SJSA1 (cell line): ENCODE results near the gene GRK5. TPM values are rescaled to one million over a fixed set of nuclear protein-coding genes. Genes with fewer than 3 reads are reported as not detected.

Experiments
- DNase-seq, 2 experiments: peaks; one replicate each; pipeline ENCODE4 v3.0.0-alpha.2; 2015 to 2020; ENCODE audit warnings: low spot score in 2 of 2, low read depth in 1 of 2
- H3K27ac ChIP-seq: fragments of 250-450 bp; sonication (Bioruptor Pico); 2 replicates; pipeline ENCODE4 v1.5.1; 2020; ENCODE audit warnings: mild to moderate bottlenecking, moderate library complexity
- H3K27me3 ChIP-seq: fragments of 250-450 bp; sonication (Bioruptor Pico); replicated peaks from 2 replicates; pipeline ENCODE4 v1.5.1; 2020; ENCODE audit warnings: mild to moderate bottlenecking, moderate library complexity
- H3K36me3 ChIP-seq: fragments of 250-450 bp; sonication (Bioruptor Pico); 2 replicates; pipeline ENCODE4 v1.5.1; 2020; ENCODE audit warnings: mild to moderate bottlenecking
- H3K4me1 ChIP-seq: fragments of 250-450 bp; sonication (Bioruptor Pico); replicated peaks from 2 replicates; pipeline ENCODE4 v1.6.1; 2021; ENCODE audit warnings: mild to moderate bottlenecking
- H3K4me3 ChIP-seq: fragments of 250-450 bp; sonication (Bioruptor Pico); 2 replicates; pipeline ENCODE4 v1.5.1; 2020; ENCODE audit warnings: mild to moderate bottlenecking
- H3K9me3 ChIP-seq: fragments of 250-450 bp; sonication (Bioruptor Pico); replicated peaks from 2 replicates; pipeline ENCODE4 v1.5.1; 2020; ENCODE audit warnings: mild to moderate bottlenecking
- total RNA-seq: library from RNA; depleted of rRNA; stranded (reverse); fragments of >200 nt; shearing (Covaris generic); gene quantifications from 2 replicates; pipeline ENCODE4 v1.2.3, GENCODE V29; 2014

Gene GRK5
- total RNA-seq, 1 experiment from 2014 or later = 19.4 TPM

- Histone ChIP-seq H3K27ac (no peak overlapping the region), H3K36me3 (no peaks in the 10 kb centered on the region), H3K27me3 (peaks cover 20% of the 10 kb centered on the region), H3K9me3 (no peaks in the 10 kb centered on the region), H3K4me3 (no peak overlapping the region), H3K4me1 (peaks cover 32% of the 10 kb centered on the region)
- no peak for DNase-seq
Measured at GRCh38 chr10:119468542-119469324, 261.4 kb downstream of the GRK5 start.

- peak; percentile 13 to 62 for DNase-seq
- Histone ChIP-seq H3K36me3 (no peaks in the 10 kb centered on the region), H3K27me3 (peaks cover 20% of the 10 kb centered on the region), H3K27ac (no peak overlapping the region), H3K4me1 (peaks cover 32% of the 10 kb centered on the region), H3K9me3 (no peaks in the 10 kb centered on the region), H3K4me3 (no peak overlapping the region)
Measured at GRCh38 chr10:119469325-119469707, 261.9 kb downstream of the GRK5 start.

DNA sequence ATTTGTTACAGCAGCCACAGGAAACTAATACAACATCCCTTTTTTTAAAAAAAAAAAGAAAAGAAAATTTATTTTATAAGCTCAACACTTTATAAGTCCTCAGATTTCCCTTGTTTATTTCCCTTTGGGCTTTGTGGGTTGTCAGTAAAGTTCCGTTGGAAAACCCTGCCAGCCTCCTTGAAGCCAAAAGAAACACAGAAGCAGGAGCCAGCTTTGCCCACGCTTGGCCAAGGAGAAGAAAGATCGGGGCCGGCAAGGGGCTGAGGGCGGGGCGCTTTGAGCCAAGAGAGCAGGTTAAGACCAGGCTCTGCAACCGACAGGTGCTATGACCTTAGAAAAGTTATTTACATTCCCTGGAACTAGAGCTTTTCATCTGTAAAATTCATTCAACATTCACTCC lies 262.5 kb downstream of the GRK5 start:
- no peak for DNase-seq
- H3K9me3 ChIP-seq = no peaks in the 10 kb centered on the region
- H3K4me3 ChIP-seq = no peak overlapping the region
- H3K27me3 ChIP-seq = peaks cover 20% of the 10 kb centered on the region
- peaks cover 32% of the 10 kb centered on the region for H3K4me1 ChIP-seq
- H3K36me3 ChIP-seq = no peaks in the 10 kb centered on the region
- H3K27ac ChIP-seq = no peak overlapping the region

DNA sequence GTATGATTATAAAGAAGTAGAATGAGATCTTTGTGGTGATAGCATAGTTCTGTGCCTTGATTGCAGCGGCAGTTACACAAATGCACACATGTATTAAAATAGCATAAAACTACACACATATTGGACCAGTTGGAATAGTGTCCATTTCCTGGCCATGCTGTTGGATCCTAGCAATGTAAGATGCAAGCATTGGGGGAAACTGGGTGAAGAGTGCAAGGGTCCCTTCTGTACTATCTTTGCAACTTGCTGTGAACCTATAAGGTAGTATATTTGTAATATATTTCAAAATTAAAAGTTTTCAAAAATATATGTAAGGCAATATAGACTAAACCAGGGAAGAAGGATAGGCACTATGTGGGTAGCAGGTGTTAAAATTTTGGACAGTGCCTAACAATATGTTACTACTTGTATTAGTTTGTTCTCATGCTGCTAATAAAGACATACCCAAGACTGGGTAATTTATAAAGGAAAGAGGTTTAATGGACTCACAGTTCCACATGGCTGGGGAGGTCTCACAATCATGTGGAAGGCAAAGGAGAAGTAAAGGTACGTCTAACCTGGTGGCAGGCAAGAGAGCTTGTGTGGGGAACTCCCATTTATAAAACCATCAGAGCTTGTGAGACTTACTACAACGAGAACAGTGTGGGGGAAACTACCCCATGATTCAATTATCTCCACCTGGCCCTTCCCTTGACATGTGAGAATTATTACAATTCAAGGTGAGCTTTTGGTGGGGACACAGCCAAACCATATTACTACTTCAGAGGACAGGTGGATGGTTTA lies 263.7 kb downstream of the GRK5 start:
- peaks cover 23% of the 10 kb centered on the region for H3K4me1 ChIP-seq
- no peak overlapping the region for H3K4me3 ChIP-seq
- peaks cover 25% of the 10 kb centered on the region for H3K27me3 ChIP-seq
- H3K27ac ChIP-seq = no peak overlapping the region
- no peak for DNase-seq
- no peaks in the 10 kb centered on the region for H3K9me3 ChIP-seq
- no peaks in the 10 kb centered on the region for H3K36me3 ChIP-seq

DNA sequence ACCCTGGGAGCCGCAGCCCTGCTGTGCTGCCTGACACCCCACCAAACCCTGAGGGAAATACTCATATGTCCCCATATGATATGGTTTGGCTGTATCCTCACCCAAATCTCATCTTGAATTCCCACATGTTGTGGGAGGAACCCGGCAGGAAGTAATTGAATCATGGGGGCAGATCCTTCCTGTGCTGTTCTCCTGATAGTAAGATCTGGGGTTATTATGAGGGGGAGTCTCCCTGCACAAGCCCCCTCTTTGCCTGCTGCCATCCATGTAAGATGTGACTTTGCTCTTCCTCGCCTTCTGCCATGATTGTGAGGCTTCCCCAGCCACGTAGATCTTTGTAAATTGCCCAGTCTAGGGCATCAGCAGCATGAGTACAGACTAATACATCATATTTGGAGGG lies 266.4 kb downstream of the GRK5 start:
- Histone ChIP-seq H3K36me3 (no peaks in the 10 kb centered on the region), H3K27ac (no peak overlapping the region), H3K27me3 (peaks cover 34% of the 10 kb centered on the region), H3K4me3 (no peak overlapping the region), H3K4me1 (peaks cover 10% of the 10 kb centered on the region), H3K9me3 (no peaks in the 10 kb centered on the region)
- no peak for DNase-seq

- no peak for DNase-seq
- no peak overlapping the region for H3K4me3 ChIP-seq
- no peaks in the 10 kb centered on the region for H3K36me3 ChIP-seq
- no peak overlapping the region for H3K27ac ChIP-seq
- H3K9me3 ChIP-seq = no peaks in the 10 kb centered on the region
- H3K4me1 ChIP-seq = peaks cover 4% of the 10 kb centered on the region
- peaks cover 34% of the 10 kb centered on the region for H3K27me3 ChIP-seq
Measured at GRCh38 chr10:119474606-119475005, 267.2 kb downstream of the GRK5 start.

DNA sequence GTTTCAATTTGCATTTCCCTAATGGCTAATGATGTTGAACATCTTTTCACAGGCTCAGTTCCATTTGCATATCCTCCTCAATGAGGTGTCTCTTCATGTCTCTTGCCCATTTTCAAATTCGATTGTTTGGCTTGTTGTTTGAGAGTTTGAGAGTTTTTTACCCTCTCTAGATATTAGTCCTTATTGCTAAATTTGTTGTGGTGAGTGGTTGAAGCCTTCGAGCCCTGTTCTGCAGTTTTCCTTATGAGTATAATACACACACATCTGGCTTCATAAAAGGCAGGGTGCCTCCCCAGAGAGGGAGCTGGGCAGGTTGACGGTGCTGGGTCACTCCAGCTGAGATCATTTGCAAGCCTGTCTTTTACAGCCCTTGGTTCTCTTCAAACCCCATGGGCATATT lies 270.1 kb downstream of the GRK5 start:
- no peaks in the 10 kb centered on the region for H3K4me1 ChIP-seq
- no peak overlapping the region for H3K4me3 ChIP-seq
- no peak overlapping the region for H3K27ac ChIP-seq
- H3K27me3 ChIP-seq = peaks cover 17% of the 10 kb centered on the region; the same call in 1 of the 2 replicates
- H3K36me3 ChIP-seq = no peaks in the 10 kb centered on the region
- DNase-seq = no peak
- H3K9me3 ChIP-seq = no peaks in the 10 kb centered on the region

- no peak for DNase-seq
- no peaks in the 10 kb centered on the region for H3K36me3 ChIP-seq
- no peak overlapping the region for H3K27ac ChIP-seq
- peaks cover 14% of the 10 kb centered on the region; the same call in 1 of the 2 replicates for H3K27me3 ChIP-seq
- no peaks in the 10 kb centered on the region for H3K4me1 ChIP-seq
- H3K9me3 ChIP-seq = no peaks in the 10 kb centered on the region
- no peak overlapping the region for H3K4me3 ChIP-seq
Measured at GRCh38 chr10:119478111-119478802, 270.9 kb downstream of the GRK5 start.

GRCh38 chr10:119478811-119479341 lies 271.5 kb downstream of the GRK5 start:
- Histone ChIP-seq H3K9me3 (no peaks in the 10 kb centered on the region), H3K27me3 (peaks cover 14% of the 10 kb centered on the region; the same call in 1 of the 2 replicates), H3K27ac (no peak overlapping the region), H3K4me1 (no peaks in the 10 kb centered on the region), H3K4me3 (no peak overlapping the region), H3K36me3 (no peaks in the 10 kb centered on the region)
- no peak for DNase-seq

- no peak for DNase-seq
- H3K4me1 ChIP-seq = no peaks in the 10 kb centered on the region
- no peaks in the 10 kb centered on the region for H3K36me3 ChIP-seq
- H3K27ac ChIP-seq = no peak overlapping the region
- H3K9me3 ChIP-seq = no peaks in the 10 kb centered on the region
- no peak overlapping the region for H3K4me3 ChIP-seq
- H3K27me3 ChIP-seq = peaks cover 14% of the 10 kb centered on the region; the same call in 1 of the 2 replicates
Measured at GRCh38 chr10:119479532-119479931, 272.2 kb downstream of the GRK5 start.

DNA sequence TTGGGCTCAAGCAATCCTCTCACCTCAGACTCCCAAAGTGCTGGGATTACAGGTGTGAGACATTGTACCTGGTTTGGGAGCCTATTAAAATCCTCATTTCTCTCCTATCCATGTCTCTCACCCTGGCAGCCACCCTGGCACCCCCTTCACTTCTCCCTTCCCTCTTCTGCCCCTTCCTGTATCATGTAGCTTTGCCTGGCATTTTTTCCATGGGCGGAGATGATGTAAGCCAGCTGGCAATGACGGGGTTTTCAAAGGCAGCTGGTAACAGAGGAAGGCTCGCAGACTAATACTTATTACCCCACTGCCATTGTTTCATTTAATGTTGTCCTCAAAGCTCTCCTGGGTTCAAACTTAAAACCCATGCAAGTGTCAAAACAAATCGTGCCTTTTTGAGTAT lies 273.3 kb downstream of the GRK5 start:
- Histone ChIP-seq H3K9me3 (no peaks in the 10 kb centered on the region), H3K4me3 (no peak overlapping the region), H3K27me3 (peaks cover 14% of the 10 kb centered on the region; the same call in 1 of the 2 replicates), H3K36me3 (no peaks in the 10 kb centered on the region), H3K4me1 (no peaks in the 10 kb centered on the region), H3K27ac (no peak overlapping the region)
- DNase-seq = no peak

GRCh38 chr10:119481781-119482426 lies 274.5 kb downstream of the GRK5 start:
- H3K9me3 ChIP-seq = no peaks in the 10 kb centered on the region
- no peak overlapping the region for H3K27ac ChIP-seq
- peaks cover 6% of the 10 kb centered on the region; the same call in 1 of the 2 replicates for H3K27me3 ChIP-seq
- no peaks in the 10 kb centered on the region for H3K36me3 ChIP-seq
- no peaks in the 10 kb centered on the region for H3K4me1 ChIP-seq
- no peak overlapping the region for H3K4me3 ChIP-seq
- no peak for DNase-seq

GRCh38 chr10:119483001-119483400 lies 275.6 kb downstream of the GRK5 start:
- Histone ChIP-seq H3K27ac (no peak overlapping the region), H3K27me3 (no peaks in the 10 kb centered on the region; the same call in 1 of the 2 replicates), H3K4me1 (no peaks in the 10 kb centered on the region), H3K9me3 (no peaks in the 10 kb centered on the region), H3K4me3 (no peak overlapping the region), H3K36me3 (no peaks in the 10 kb centered on the region)
- DNase-seq = no peak
